Measurements from ENCODE around the gene MED9.

MED9 gene

GRCh38 chr17:17506181-17506741, 29.5 kb downstream of the MED9 start:
- no peak for DNase-seq

- DNase-seq = no peak
Measured at GRCh38 chr17:17506893-17507464, 30.2 kb downstream of the MED9 start.

DNA sequence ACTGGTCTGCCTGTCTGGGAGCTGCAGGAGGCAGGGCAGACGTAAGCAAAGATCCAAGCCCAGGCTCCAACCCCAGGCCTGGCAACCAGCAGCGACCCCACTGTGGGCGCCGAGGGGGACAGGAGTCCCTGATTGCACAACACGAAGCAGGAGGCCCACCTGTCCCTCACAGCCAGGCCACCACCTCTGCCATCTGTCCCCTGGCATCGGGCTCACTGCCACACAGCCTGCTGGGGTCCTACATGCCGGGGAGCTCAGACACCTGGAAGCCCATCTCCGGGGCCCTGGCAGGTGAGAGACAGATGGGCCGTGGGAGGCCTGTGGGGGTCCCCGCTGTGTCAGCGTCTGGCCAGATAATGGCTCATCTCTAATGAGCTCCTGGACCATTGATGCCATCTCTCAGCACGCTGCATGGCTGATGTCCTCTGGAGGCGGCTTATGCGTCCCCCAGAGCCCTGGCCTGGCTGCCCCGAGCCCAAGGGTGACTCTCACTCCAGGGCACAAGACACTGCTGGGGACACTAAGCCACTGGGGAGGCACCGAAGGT, 30.7 kb downstream of the MED9 start:
- no peak for DNase-seq

DNA sequence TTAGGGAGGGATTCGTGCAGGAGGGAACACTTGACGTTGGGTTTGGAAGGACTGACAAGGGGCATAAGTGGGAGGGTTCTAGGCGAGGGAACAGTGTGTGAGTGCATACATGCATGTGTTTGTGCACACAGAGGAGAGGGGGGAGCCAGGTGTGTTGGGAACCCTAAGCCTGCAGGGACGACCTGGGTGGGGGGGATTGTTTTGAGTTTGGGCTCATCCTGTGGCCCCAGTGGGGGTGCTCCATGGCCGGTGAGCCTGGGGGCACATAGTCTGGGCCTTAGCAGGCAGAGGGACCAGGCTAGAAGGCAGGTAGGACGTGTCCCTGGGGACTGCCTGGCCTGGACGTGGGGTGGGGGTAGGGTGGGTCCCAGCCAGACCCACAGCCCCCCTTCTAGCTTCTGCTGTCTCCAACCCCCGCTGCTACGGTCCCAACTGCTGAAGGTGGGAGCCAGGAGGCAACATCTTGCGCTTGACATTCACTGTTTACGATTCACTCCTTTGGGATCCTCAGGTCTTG, 31.3 kb downstream of the MED9 start:
- no peak for DNase-seq

DNA sequence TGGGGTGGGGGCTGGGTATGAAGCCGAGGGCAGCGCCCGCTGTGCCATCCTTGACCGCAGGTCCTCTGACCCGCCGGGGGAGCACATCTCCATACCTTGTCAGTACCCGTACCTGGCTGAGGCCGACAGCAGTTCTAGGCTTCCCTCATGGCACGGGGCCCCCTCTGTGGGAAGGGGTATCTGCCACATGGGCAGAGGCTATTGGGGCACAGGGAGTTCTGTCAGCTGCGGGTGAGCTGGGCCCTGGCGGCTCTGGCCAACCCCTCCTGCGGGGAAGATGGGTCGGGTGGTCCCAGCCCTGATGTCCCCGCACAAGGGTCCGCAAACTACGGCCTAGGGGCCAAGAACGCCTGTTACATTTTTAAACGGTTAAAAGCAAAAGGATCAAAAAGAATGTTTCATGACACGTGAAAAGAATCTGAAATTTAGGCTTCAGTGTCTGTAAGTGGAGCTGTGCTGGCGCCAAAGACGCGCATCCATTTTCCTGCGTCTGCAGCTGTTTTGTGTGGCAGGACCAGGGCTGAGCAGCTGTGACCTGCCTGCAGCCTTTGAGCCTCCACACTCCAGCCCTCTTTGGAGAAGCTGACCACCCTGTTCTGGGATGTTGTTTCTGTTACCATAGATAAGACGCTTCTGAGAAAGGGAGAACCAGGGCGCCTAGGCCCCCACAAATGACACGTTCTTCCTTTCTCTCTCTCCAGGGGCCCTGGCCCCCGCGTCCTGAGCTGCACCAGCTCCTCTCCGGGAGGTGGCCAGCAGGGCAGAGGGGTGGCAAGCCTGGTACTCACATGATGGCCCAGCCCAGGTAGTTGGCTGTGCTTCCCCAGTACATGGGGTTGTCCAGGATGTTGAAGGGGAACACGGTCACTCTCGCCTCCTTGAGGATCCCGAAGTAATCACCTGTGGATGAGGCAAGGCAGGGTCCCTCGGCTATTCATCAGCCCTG, 32.1 kb downstream of the MED9 start:
- DNase-seq = no peak

DNA sequence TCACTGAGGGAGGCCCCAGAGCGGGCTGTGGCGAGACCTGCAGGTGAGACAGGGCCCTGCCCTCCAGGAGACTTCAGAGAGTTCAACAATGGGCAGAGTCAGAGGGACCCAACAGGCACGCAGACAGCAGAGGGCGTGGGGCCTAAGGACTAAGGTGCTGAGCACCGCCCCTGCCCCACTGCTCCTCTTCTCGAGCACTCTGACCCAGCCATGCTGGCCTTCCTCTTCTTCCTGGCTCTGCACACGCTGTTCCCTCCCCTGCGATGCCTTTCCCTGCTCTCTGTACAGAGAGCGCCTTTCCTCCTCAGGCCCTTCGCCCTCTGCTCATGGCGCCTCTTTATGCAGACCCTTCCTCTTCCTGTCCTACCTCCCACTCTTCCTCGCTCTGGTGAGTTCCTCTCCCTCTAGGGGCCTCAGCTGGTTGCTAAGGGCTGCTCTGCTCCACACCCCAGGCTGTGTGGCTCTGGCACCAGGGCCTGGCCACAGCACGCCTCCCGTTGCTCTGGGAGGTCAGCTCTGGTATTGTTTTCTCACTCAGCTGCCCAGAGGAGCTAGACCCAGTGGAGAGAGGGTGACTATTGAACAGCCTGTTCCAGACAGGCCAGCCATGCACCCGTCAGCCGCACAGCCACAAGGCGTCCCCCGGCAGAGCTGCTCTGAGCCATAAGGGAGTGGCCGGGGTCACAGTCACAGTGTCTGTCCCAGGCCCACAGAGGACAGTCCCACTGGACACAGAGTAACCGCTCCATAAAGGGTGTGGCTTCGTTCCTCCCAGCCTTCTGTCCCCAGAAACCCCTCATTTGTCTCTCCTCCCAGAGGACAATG, 33.0 kb downstream of the MED9 start:
- DNase-seq = no peak

DNA sequence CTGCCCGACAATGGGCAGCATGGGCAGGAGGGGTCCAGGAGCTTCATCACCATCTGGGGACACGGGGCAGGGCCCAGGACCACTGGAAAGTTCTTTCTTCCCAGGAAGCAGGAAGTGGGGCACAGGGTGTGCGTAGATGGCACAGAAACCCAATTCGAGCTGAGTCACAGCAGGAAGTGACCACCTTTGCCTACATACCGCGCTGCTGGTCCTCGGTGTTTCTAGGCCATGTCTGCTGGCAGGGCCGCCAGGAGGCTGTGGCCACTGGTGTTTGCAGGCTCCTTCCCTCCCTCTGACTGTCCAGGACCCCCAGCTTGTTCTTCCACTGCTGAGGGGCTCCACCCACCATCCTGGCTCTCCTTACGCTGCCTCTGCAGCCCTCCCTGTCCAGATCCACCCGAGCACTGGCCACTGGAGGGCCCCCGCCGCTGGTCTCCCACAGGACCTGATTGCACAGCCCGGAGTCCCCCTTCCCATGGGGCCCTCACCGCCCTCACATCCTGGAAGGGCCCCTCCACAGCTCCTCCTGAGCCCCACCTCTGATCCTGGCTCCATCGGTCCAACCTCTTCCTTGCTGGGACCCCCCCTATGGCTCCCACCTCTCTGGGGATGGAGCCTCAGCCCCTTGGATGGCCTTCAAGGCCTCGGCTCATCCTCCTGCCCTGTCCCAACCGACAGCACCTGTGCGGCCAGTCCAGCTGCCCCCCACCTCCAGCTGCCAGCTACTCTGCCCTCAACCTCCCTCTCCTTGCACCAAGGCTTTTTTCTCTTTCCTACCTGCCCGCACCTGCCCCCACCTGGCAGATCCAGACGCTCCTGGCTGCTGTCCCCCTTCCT, 33.9 kb downstream of the MED9 start:
- DNase-seq = no peak

- no peak for DNase-seq
Measured at GRCh38 chr17:17511293-17511741, 34.5 kb downstream of the MED9 start.

- no peak for DNase-seq
Measured at GRCh38 chr17:17511881-17512858, 35.4 kb downstream of the MED9 start.

- no peak for DNase-seq
Measured at GRCh38 chr17:17512866-17513265, 36.1 kb downstream of the MED9 start.

DNA sequence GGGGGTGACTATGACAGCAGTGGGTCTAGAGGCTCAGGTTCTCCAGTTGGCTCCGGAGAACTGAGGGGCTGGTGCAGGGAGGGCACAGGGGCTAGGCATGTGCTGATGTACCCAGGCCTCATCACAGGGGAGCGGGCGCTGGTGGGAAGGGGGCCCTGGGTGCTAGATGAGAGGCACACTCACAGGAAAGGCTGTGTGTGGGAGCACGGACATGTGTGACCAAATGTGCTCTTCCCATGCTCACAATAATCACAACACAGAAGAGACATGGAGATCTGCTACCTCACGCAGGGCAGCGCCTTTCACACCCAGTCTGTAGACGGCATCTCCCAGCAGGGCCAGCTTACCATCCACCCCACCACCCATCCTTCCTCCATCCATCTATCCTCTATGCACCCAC, 36.8 kb downstream of the MED9 start:
- DNase-seq = no peak

DNA sequence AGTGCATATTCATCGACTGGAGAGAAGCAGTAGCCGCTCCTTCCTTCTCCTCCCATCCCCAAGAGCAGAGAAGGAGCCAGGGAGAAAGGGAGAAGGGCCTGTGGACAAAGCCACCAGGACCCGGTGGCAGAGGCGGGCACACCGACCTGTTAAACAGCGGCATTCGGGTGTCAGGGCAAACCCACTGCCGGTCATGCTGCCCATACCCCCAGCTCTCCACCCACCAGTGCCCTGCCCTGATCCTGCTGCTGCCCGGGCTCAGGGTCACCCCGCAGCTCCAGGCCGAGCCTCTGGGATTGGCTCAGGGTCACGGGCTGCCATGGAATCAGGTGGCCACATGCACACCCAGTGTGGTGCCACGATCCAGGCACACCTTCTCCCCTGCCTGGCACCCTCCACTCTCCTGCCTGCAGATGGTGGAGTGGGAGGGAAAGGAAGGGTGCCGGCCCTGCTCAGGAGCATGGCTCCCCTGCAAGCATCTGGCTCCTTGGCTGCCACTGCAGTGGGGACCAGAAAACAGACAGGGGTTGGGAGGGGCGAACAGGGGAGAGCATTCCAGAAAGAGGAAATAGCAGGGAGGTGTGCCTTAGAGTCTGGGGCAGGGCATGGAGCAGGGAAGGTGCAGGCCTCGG, 37.7 kb downstream of the MED9 start:
- no peak for DNase-seq

DNA sequence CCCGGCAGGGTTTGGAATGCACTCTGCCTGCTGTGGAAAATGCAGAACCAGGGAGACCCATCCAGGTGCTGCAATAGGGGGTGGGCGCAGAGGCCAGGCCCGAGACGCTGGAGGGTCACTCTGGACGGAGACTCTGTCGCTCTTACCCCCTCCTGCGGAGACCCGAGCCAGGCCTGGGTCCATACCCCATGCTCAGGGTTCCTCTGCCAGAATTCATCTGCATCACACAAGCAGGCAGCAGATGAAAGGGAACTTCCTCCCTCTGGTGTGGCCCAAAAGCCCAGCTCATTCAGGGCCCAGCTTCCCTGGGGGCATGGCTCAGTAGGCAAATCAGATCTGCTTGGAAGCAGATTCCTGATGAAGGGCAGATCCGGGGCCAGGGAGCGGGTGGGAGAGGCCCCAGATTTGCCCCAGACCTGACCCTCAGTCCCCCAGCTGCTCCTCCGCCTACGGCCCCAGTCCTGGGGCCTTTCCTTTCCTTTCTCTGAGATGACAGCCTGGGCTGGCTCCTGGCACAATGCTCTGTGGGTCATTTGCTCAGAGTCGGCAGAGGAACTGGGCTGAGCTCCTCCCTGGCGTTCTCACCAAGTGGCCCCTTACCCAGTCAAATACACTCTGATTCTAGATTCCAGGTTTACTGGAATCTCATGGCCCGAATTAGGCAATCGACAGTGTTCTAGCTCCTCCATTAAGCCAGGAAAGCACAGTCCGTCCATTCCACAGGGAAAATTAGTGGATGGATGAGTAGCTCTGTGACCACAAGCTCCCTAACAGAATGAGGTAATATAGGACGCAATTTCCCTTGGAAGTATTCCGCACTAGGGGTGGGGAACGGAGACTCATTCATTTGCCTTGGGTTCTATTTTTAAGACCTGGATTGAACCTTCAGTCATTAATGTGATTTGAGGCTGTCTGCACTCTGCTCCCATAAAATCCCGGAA, 38.5 kb downstream of the MED9 start:
- no peak for DNase-seq

DNA sequence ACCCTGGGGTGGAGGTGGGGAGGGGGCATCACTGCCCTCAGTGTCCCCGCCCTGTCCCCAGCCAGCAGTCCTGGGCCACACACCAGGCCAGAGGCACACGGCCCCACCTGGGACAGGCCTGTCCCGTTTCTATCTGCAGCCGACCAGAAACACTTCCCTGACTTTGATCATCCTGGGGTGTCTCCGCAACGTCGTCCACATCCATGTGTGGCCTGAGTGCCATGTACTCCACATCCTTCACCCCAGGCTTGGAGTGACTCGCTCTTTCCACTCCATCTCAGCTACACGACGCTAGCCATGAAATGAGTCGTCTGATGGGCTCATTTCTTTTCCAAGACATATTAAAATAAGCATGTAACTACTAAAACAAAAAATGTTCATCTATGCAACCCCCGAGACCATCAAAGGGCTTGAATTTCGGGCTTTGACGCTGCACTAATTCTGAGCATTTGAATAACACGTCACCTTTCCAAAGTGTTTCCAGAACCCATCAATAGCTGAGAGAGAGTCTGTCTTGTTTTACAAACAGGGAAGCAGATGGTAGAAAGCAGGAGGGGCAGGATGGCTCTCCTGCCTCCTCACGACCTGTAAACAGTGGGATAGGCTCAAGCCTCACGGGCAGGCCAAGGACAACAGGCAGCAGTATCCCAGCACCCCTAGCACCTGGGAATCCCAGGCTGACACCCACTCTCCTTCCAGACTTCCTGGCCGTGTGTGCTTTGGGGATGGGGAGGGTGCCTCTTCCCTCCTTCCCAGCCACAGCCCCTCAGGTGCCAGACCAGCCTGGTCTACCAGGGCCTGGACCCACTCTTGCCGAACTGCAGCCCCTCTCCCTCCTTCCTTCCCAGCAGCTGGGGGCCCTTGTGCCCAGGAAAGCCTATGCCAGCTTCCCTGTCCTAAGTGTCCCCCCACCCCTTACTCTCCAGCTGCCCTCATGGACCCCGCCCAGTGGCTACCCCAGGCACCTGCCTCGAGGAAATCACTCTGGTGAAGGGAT, 39.4 kb downstream of the MED9 start:
- no peak for DNase-seq

DNA sequence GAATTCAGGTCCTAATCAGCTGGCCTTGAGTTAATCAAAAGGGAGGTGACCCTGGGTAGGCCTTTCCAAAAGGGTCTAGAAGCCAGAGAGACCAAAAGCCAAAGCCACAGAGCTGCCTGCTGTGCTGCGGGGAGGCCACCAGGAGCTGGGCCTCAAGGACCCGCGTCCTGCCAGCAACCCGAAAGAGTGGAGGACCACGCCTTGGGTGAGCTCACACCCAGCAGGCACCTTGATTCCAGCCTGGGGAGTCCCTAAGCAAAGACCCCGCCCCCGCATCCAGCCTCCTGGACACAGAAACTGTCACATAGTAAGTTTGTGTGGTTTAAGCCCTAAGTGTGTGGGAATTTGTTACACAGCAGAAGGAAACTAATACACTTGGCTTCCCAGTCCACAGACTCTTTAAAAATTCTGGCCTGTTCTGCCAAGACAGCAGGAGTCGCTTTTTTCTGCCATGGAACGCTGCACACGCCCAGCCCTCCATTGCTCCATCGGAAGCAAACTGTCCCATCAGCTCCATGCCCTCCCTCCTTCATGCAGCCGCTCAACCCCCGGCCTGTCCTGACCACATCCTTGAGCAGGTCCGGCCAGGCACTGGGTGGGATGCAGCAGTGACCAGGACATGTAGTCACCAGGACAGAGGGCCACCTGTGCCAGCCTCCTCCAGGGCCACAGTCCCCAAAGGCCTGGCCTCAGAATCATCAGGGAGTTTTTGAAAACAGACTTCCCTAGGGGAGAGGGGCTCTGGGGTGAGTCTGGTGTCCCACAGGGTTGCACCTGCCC, 40.3 kb downstream of the MED9 start:
- DNase-seq = no peak

GRCh38 chr17:17518014-17518413, 41.2 kb downstream of the MED9 start:
- DNase-seq = no peak

DNA sequence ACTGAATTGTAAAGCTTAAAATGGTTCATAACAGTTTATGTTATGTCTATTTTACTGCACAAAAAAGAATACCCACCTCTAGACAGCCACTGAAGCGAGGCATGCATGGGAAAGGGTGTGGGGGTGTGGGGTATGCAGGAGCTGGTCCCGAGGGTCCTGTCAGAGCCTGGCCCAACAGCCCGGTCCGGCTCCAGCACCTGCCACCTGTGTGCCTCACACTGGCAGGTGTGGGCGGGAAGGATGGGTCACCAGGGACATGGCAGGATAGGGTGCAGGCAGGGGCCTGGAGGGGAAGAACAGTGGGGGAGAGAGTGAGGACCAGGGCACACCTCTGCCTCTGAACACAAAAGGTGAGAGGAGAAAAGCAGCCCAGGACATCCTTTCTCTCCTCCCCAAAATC, 42.2 kb downstream of the MED9 start:
- DNase-seq = no peak
